ENCODE data around the gene DNAJB7. TPM values are rescaled to one million over a fixed set of nuclear protein-coding genes. Genes with fewer than 3 reads are reported as not detected.
"Not testable (repeated sequence)": the region's sequence is repeated elsewhere in the genome, so short reads cannot be mapped to it uniquely, and the experiment has no call there.

Gene DNAJB7
- total RNA-seq, 1 donor from 2014 or later = not detected

GRCh38 chr22:40844951-40845350 is 17.0 kb downstream of the DNAJB7 start:
- no peak for DNase-seq

- DNase-seq = no peak
These were observed 23.4 kb downstream of the DNAJB7 start for GRCh38 chr22:40838486-40838885.

- no peak for DNase-seq
These were observed 27.3 kb downstream of the DNAJB7 start for GRCh38 chr22:40834619-40835018.

- no peak for DNase-seq
These were observed 32.8 kb downstream of the DNAJB7 start for GRCh38 chr22:40829131-40829530.

- DNase-seq = no peak
These were observed 34.8 kb downstream of the DNAJB7 start for GRCh38 chr22:40826984-40827741.

- not testable (repeated sequence) for DNase-seq
These were observed 35.6 kb downstream of the DNAJB7 start for GRCh38 chr22:40826292-40826691.

- DNase-seq = no peak
These were observed 38.5 kb downstream of the DNAJB7 start for GRCh38 chr22:40823426-40823825.

- DNase-seq = no peak
These were observed 42.2 kb downstream of the DNAJB7 start for GRCh38 chr22:40819599-40820140.

GRCh38 chr22:40818747-40819598 is 42.9 kb downstream of the DNAJB7 start, which contains the start of gene SLC25A17:
SLC25A17 (minus strand) TSS chr22:40819346; CDS start chr22:40819248, 98 bp downstream.
- peak; percentile 76 for DNase-seq

GRCh38 chr22:40818192-40818746 is 43.6 kb downstream of the DNAJB7 start:
- DNase-seq = no peak

GRCh38 chr22:40817737-40818136 is 44.2 kb downstream of the DNAJB7 start:
- DNase-seq = no peak

- DNase-seq = no peak
These were observed 48.0 kb downstream of the DNAJB7 start for GRCh38 chr22:40813912-40814315.

Small RNA genes within 50 kb of the gene (small RNA-seq; reads per million reads assigned to genes)
- not detected for gene MIR4766 (ENCODE audit: low replicate concordance)

Other genes starting within 250 kb of the DNAJB7 start
- gene MRTFA, start 225.4 kb downstream of the DNAJB7 start, total RNA-seq = 32.6 TPM
- 0.39 TPM for gene MCHR1, start 182.6 kb downstream of the DNAJB7 start, total RNA-seq
- 14.2 TPM for gene SLC25A17, start 42.8 kb downstream of the DNAJB7 start, total RNA-seq
- gene ST13, start 5.5 kb downstream of the DNAJB7 start, total RNA-seq = 163 TPM
- gene XPNPEP3, start 5.0 kb downstream of the DNAJB7 start, total RNA-seq = 7.9 TPM
- gene RBX1, start 89.3 kb upstream of the DNAJB7 start, total RNA-seq = 45.3 TPM
- 93.5 TPM for gene EP300, start 230.5 kb upstream of the DNAJB7 start, total RNA-seq

Data from skin of body (tissue), 3 donors.